Lower leg skin (tissue), 4 donors: ENCODE measurements around the gene REX1BD. TPM values are rescaled to one million over a fixed set of nuclear protein-coding genes. Genes with fewer than 3 reads are reported as not detected.
"Not testable (repeated sequence)": the region's sequence is repeated elsewhere in the genome, so short reads cannot be mapped to it uniquely, and the experiment has no call there.

Experiments
- DNase-seq, 2 donors: peaks; one replicate each; pipeline ENCODE4 v3.0.0-alpha.2; 2019; ENCODE audit warnings: low spot score in 2 of 2
- H3K4me3 ChIP-seq: fragments of 200-600 bp; sonication (generic); 2 replicates; pipeline ENCODE4 v1.5.1; 2017; ENCODE audit warnings: mild to moderate bottlenecking, low read depth; ENCODE audit not compliant: poor library complexity, severe bottlenecking
- POLR2A ChIP-seq, 2 donors: fragments of 450-650 bp; IDR thresholded peaks; one replicate each; pipeline ENCODE4 v1.6.1; 2016 to 2017; ENCODE audit warnings: antibody characterized with exemption in 2 of 2, mild to moderate bottlenecking in 1 of 2, moderate library complexity in 1 of 2
- WGBS, 2 donors: methylation state at CpG; one replicate each; pipeline ENCODE4 v1.1.5; 2018; 5-methylcytosine and 5-hydroxymethylcytosine counted together
- intact Hi-C: fragments of 100-400 bp; cut with DNase I; formaldehyde crosslinking; loops from one replicate; pipeline ENCODE4 v1.15.0; 2023; ENCODE audit warnings: low total_unique reads
- total RNA-seq, 4 donors: library from RNA; depleted of rRNA; stranded (reverse); fragments of >200 nt; gene quantifications; one replicate each; pipeline ENCODE4 v1.1.0, GENCODE V29; 2016
- TF ChIP-seq, protein P1 (sequence below), 3 donors: fragments of 450-650 bp; IDR thresholded peaks; one replicate each; pipeline ENCODE4 v1.5.1; 2016; ENCODE audit warnings: antibody characterized with exemption in 3 of 3, mild to moderate bottlenecking in 3 of 3, moderate library complexity in 2 of 3

Gene REX1BD
- 100 to 1,000 TPM in 3 of 4 donors, 10 to 100 TPM in 1; 91.8 to 119 (median 107) TPM for total RNA-seq

DNA sequence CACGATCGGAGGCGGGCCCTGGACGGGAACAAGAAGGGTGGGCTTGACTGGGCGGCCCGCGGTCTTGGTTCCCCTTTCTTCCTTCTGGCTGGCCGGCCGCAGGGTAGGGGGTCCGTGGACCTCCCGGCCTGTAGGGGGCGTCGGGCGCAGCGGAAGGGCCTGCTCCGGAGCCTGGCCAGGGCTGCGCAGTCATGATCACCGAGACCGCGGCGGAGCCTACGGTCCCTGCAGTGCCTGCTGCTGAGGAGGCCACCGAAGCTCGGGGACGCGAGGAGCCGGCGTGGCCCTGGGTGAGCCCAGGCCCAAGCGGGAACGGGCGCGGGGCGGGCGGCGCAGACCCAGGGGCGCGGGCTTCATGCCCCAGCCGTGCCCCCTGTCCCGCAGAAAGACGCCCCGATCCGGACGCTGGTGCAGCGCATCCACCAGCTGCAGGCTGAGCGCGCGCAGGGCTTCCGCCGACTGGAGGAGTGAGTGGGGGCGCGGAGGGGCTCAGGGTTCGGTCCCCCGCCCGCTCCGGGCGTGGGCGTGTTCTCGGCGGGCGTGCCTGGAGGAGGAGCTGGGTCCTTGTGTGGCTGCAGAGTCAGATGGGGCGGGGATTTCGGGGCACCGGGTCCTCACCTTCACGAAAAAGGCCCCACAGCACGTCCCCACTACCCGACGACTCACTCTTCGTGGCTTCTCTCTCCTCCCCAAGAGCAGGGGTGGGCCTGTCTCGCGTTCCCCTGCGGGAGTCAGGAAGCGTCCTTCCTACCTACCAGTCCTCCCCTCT, at the start of gene REX1BD:
TSS of gene REX1BD (plus strand) at position 188 of the 769 bp plus-strand sequence. CDS start at position 192, 4 bp downstream.
- DNase-seq: peak; percentile 73 to 97
- peak within 1 kb of the TSS; percentile 83 for H3K4me3 ChIP-seq
- no peak for TF ChIP-seq POLR2A (IDR thresholded peaks at IDR 0.05)
- TF ChIP-seq, protein P1, sequence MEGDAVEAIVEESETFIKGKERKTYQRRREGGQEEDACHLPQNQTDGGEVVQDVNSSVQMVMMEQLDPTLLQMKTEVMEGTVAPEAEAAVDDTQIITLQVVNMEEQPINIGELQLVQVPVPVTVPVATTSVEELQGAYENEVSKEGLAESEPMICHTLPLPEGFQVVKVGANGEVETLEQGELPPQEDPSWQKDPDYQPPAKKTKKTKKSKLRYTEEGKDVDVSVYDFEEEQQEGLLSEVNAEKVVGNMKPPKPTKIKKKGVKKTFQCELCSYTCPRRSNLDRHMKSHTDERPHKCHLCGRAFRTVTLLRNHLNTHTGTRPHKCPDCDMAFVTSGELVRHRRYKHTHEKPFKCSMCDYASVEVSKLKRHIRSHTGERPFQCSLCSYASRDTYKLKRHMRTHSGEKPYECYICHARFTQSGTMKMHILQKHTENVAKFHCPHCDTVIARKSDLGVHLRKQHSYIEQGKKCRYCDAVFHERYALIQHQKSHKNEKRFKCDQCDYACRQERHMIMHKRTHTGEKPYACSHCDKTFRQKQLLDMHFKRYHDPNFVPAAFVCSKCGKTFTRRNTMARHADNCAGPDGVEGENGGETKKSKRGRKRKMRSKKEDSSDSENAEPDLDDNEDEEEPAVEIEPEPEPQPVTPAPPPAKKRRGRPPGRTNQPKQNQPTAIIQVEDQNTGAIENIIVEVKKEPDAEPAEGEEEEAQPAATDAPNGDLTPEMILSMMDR (IDR thresholded peaks at IDR 0.05): peak in 2 of 3 donors; percentile 4 to 50
- intact Hi-C loops: no loop called here
- WGBS, 2 donors: 0 to 1% methylated on average over 1 to 41 of the region's 72 CpGs

DNA sequence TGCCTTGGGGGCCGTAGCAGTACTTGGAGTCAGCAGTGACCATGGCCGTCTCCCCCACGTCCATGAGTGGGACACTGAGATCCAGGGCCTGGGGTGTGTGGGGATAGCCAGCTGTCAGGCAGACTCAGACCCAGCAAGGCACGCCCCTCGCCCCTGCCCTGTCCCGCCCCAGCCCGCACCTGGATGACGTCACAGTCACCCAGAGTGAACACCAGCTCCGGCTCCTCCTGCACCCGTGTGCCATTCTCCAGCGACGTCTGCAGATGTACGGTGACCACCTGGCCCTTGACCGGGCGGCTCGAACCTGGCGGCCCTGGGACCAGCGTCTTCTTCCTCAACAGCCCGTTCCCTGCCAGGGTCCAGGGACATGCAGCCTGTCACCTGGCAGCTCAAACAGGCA, 49.2 kb upstream of the REX1BD start:
- H3K4me3 ChIP-seq: no peak overlapping the region
- TF ChIP-seq, protein P1 (IDR thresholded peaks at IDR 0.05): no peak
- TF ChIP-seq POLR2A (IDR thresholded peaks at IDR 0.05): no peak
- no peak for DNase-seq
- intact Hi-C loops: no loop called here
- WGBS, 2 donors: 96 to 98% methylated on average over 15 to 19 of the region's 19 CpGs

DNA sequence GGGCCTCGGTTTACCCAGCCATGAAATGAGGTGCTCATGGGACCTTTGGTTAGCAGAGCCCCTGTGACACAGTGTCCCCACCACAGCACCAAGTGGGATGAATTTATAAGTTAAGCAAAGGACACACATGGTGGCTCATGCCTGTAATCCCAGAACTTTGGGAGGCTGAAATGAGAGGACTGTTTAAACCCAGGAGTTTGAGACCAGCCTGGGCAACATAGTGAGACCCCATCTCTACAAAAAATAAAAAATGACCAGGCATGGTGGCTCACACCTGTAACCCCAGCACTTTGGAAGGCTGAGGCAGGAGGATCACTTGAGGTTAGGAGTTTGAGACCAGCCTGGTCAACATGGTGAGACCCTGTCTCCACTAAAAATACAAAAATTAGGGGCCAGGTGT, 48.4 kb upstream of the REX1BD start:
- 80 to 100% methylated on average over 1 of the region's 1 CpG for WGBS, 2 donors
- DNase-seq, intact Hi-C loops, H3K4me3 ChIP-seq: not testable (repeated sequence)

DNA sequence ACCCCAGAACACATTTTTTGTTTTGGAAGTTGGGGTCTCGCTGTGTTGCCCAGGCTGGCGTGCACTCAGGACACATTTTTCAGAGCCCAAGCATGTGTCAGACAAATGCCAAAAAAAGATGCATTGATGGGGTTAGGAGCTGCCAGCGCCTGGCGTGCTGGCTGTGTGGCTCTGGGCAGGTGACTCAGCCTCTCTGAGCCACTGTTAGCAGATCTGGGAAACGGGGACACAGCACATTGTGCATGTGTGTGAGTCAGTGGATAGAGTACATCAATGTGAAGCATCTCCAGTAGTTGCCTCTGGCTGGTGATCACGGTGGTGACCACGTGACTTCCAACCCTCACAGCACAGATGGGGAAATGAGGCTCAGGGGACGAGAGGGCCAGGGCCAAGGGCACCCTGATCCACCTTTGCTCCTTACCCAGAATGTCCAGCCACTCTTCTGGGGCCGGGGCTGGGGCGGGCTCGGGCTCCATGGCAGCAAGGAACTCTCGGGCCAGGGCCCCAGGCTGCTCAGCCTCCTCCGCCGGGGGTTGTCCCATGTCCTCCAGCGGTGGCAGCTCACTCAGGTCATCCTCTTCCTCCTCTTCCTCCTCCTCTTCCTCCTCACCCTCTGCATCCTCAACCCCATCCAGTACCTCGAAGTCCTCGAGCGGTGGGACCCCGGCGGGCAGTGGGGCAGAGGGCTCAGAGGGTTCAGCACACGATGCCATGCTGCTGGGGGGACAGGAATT, 47.2 kb upstream of the REX1BD start:
- no peak for DNase-seq
- H3K4me3 ChIP-seq: no peak overlapping the region
- WGBS, 2 donors: 83 to 86% methylated on average over 21 of the region's 21 CpGs
- intact Hi-C loops: no loop called here
- TF ChIP-seq, protein P1 (IDR thresholded peaks at IDR 0.05): no peak
- TF ChIP-seq POLR2A (IDR thresholded peaks at IDR 0.05): no peak

DNA sequence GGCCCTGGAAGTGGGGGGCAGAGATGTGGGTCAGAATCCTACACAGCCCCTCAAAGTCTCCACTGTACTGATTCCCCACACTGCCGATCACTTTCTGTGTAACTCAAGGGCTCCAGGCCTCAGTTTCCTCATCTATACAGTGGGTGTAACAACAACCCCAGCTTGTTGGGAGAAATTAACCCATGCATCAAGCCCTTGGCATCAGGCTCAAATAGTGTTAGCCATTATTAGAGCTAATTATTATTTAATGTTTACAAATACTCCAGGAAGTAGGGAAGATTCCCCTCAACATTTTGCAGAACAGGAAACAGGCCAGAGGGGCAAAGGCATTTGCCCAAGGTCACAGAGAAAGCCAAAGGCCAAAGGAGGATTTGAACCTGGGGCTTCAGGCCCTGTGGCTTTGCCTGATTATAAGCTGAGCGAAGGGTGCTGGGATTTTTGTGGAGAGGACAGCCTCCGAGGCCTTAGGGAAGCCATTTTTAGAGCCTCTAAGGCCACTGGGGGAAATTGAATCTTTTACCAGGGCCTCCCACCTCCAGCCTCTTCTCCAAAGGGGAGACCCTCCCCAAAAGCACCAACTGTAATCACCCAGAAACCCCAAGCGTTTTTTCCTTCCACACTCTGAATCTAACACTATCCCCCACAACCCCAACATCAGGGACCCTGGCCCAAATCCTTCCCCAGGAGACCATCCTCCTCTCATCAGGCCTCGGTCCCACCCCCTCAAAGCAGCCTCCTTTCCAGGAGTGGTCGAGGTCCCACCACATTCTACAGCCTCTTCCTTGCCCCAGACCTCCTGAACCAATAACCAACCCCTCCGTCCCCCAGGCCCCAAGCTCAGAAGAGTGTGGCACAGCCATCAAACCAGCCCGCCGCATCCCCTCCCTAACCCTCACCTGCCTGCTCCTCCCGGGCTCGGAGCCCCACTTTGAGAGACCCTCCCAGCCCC, 46.3 kb upstream of the REX1BD start:
- intact Hi-C loops: no loop called here
- 15 to 19% methylated on average over 11 of the region's 11 CpGs for WGBS, 2 donors
- peak overlapping the region; percentile 61 for H3K4me3 ChIP-seq
- TF ChIP-seq, protein P1 (IDR thresholded peaks at IDR 0.05): no peak
- no peak for TF ChIP-seq POLR2A (IDR thresholded peaks at IDR 0.05)
- no peak for DNase-seq
